Measurements from ENCODE around the gene LPXN.
"Not testable (repeated sequence)": the region's sequence is repeated elsewhere in the genome, so short reads cannot be mapped to it uniquely, and the experiment has no call there.

Gene LPXN

DNA sequence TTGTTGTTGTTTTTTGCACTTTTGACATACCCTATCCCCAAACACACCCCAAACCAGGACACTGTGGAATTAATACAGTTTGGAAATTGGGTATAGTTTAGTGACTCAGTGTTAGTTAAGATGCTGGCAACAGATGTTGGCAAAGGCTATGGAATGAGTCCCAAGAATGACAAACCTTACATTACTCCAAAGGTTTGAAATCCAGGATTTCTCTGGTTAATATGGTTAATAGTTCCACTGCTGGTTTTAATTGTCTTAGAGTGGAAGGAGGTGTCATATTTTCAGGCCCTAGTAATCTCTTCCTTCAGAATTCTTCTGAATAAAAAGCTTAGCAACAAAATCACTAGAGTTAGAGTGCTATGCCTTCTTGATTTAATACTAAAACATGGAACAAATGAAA lies 775 bp downstream of the LPXN start:
- H3K36me3 ChIP-seq (ENCODE audit: insufficient read depth, low read length), result peaks cover 4% of the 10 kb centered on the region
- H2AFZ ChIP-seq (ENCODE audit: low read depth, low read length), result no peak overlapping the region
- peak overlapping the region; percentile 100 for H3K27ac ChIP-seq (ENCODE audit: low read length)
- DNase-seq, result no peak
- peak overlapping the region; percentile 100 for H3K9ac ChIP-seq (ENCODE audit: low read depth, low read length)
- no peaks in the 10 kb centered on the region for H3K27me3 ChIP-seq (ENCODE audit: insufficient read depth, low read length, poor library complexity)
- H4K20me1 ChIP-seq (ENCODE audit: insufficient read depth, low read length), result 0 out of 2 replicates have a peak, but pooled peaks cover 3% of the 10 kb centered on the region
- TF ChIP-seq, protein P1, sequence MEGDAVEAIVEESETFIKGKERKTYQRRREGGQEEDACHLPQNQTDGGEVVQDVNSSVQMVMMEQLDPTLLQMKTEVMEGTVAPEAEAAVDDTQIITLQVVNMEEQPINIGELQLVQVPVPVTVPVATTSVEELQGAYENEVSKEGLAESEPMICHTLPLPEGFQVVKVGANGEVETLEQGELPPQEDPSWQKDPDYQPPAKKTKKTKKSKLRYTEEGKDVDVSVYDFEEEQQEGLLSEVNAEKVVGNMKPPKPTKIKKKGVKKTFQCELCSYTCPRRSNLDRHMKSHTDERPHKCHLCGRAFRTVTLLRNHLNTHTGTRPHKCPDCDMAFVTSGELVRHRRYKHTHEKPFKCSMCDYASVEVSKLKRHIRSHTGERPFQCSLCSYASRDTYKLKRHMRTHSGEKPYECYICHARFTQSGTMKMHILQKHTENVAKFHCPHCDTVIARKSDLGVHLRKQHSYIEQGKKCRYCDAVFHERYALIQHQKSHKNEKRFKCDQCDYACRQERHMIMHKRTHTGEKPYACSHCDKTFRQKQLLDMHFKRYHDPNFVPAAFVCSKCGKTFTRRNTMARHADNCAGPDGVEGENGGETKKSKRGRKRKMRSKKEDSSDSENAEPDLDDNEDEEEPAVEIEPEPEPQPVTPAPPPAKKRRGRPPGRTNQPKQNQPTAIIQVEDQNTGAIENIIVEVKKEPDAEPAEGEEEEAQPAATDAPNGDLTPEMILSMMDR (IDR thresholded peaks at IDR 0.05; ENCODE audit: borderline replicate concordance, extremely low read depth, low read length, poor library complexity, severe bottlenecking), result no peak
- TF ChIP-seq EZH2 (IDR thresholded peaks at IDR 0.05; ENCODE audit: borderline replicate concordance, low read depth, low read length, severe bottlenecking), result no peak
- H3K4me1 ChIP-seq (ENCODE audit: insufficient read depth, low read length), result peaks cover 47% of the 10 kb centered on the region
- peaks cover 60% of the 10 kb centered on the region for H3K79me2 ChIP-seq (ENCODE audit: insufficient read depth, low read length)
- peak overlapping the region in 1 of 2 experiments; percentile 79; a peak in 2 of 4 replicates for H3K4me3 ChIP-seq (ENCODE audit: low read depth in 1 of 2, low read length in 2 of 2)
- no peak for ATAC-seq (ENCODE audit: insufficient read depth, low read depth)
- peak overlapping the region; percentile 79 for H3K4me2 ChIP-seq (ENCODE audit: insufficient read depth, low read length)
- no peaks in the 10 kb centered on the region for H3K9me3 ChIP-seq (ENCODE audit: insufficient read depth, low read length, severe bottlenecking)

- Histone ChIP-seq H3K4me3 (ENCODE audit: low read depth in 1 of 2, low read length in 2 of 2) (peak overlapping the region in 1 of 2 experiments; percentile 79; a peak in 2 of 4 replicates), H4K20me1 (ENCODE audit: insufficient read depth, low read length) (no peaks in the 10 kb centered on the region), H2AFZ (ENCODE audit: low read depth, low read length) (peak overlapping the region; percentile 57), H3K4me1 (ENCODE audit: insufficient read depth, low read length) (peaks cover 47% of the 10 kb centered on the region), H3K4me2 (ENCODE audit: insufficient read depth, low read length) (peak overlapping the region; percentile 79), H3K36me3 (ENCODE audit: insufficient read depth, low read length) (peaks cover 14% of the 10 kb centered on the region), H3K9me3 (ENCODE audit: insufficient read depth, low read length, severe bottlenecking) (no peaks in the 10 kb centered on the region), H3K27ac (ENCODE audit: low read length) (peak overlapping the region; percentile 100), H3K79me2 (ENCODE audit: insufficient read depth, low read length) (peaks cover 51% of the 10 kb centered on the region), H3K27me3 (ENCODE audit: insufficient read depth, low read length, poor library complexity) (no peaks in the 10 kb centered on the region), H3K9ac (ENCODE audit: low read depth, low read length) (peak overlapping the region; percentile 100)
- no peak for TF ChIP-seq EZH2 (IDR thresholded peaks at IDR 0.05; ENCODE audit: borderline replicate concordance, low read depth, low read length, severe bottlenecking)
- TF ChIP-seq, protein P1 (IDR thresholded peaks at IDR 0.05; ENCODE audit: borderline replicate concordance, extremely low read depth, low read length, poor library complexity, severe bottlenecking), result no peak
- ATAC-seq (ENCODE audit: insufficient read depth, low read depth) (peak; percentile 29), DNase-seq (peak; percentile 47)
These were observed 2.1 kb downstream of the LPXN start for GRCh38 chr11:58573451-58574104.

- peak overlapping the region; percentile 79 for H3K4me2 ChIP-seq (ENCODE audit: insufficient read depth, low read length)
- ATAC-seq (ENCODE audit: insufficient read depth, low read depth); H3K4me3 ChIP-seq (ENCODE audit: low read depth in 1 of 2, low read length in 2 of 2); H3K27me3 ChIP-seq (ENCODE audit: insufficient read depth, low read length, poor library complexity); H3K9me3 ChIP-seq (ENCODE audit: insufficient read depth, low read length, severe bottlenecking); H4K20me1 ChIP-seq (ENCODE audit: insufficient read depth, low read length); DNase-seq: not testable (repeated sequence)
- peak overlapping the region; percentile 100 for H3K27ac ChIP-seq (ENCODE audit: low read length)
- H3K9ac ChIP-seq (ENCODE audit: low read depth, low read length), result peak overlapping the region; percentile 100; the same call in 1 of the 2 replicates
- H3K36me3 ChIP-seq (ENCODE audit: insufficient read depth, low read length), result peaks cover 14% of the 10 kb centered on the region
- H3K79me2 ChIP-seq (ENCODE audit: insufficient read depth, low read length), result peaks cover 51% of the 10 kb centered on the region
- H3K4me1 ChIP-seq (ENCODE audit: insufficient read depth, low read length), result peaks cover 47% of the 10 kb centered on the region
- H2AFZ ChIP-seq (ENCODE audit: low read depth, low read length), result peak overlapping the region; percentile 57; the same call in 1 of the 2 replicates
These were observed 2.8 kb downstream of the LPXN start for GRCh38 chr11:58572906-58573305.

- H3K9ac ChIP-seq (ENCODE audit: low read depth, low read length), result no peak overlapping the region
- DNase-seq, result peak; percentile 79
- peak overlapping the region; percentile 36; the same call in 1 of the 2 replicates for H2AFZ ChIP-seq (ENCODE audit: low read depth, low read length)
- peaks cover 17% of the 10 kb centered on the region; the same call in 1 of the 2 replicates for H3K36me3 ChIP-seq (ENCODE audit: insufficient read depth, low read length)
- no peak overlapping the region for H3K4me3 ChIP-seq (ENCODE audit: low read depth in 1 of 2, low read length in 2 of 2)
- H3K79me2 ChIP-seq (ENCODE audit: insufficient read depth, low read length), result peaks cover 12% of the 10 kb centered on the region
- H3K27ac ChIP-seq (ENCODE audit: low read length), result no peak overlapping the region
- H3K4me2 ChIP-seq (ENCODE audit: insufficient read depth, low read length), result no peak overlapping the region
- TF ChIP-seq, protein P1 (IDR thresholded peaks at IDR 0.05; ENCODE audit: borderline replicate concordance, extremely low read depth, low read length, poor library complexity, severe bottlenecking), result peak; percentile 84
- TF ChIP-seq EZH2 (IDR thresholded peaks at IDR 0.05; ENCODE audit: borderline replicate concordance, low read depth, low read length, severe bottlenecking), result no peak
- peak; percentile 99 for ATAC-seq (ENCODE audit: insufficient read depth, low read depth)
- peaks cover 5% of the 10 kb centered on the region for H3K4me1 ChIP-seq (ENCODE audit: insufficient read depth, low read length)
- H3K9me3 ChIP-seq (ENCODE audit: insufficient read depth, low read length, severe bottlenecking), result no peaks in the 10 kb centered on the region
- no peaks in the 10 kb centered on the region for H4K20me1 ChIP-seq (ENCODE audit: insufficient read depth, low read length)
- no peaks in the 10 kb centered on the region for H3K27me3 ChIP-seq (ENCODE audit: insufficient read depth, low read length, poor library complexity)
These were observed 7.7 kb downstream of the LPXN start for GRCh38 chr11:58567889-58568512.
